HepG2 (cell line): ENCODE results near the gene ZIM2. TPM values are rescaled to one million over a fixed set of nuclear protein-coding genes. Genes with fewer than 3 reads are reported as not detected.

Experiments
- HDAC6 ChIP-seq: fragments of 200-600 bp; sonication (generic); IDR thresholded peaks from 2 replicates; pipeline ENCODE4 v1.7.0; 2017; ENCODE audit warnings: mild to moderate bottlenecking, antibody characterized with exemption, low read length, low read depth
- HNF1B ChIP-seq: sonication (generic); formaldehyde crosslinking; IDR thresholded peaks from 2 replicates; pipeline ENCODE4 v1.5.1; 2020; ENCODE audit warnings: mild to moderate bottlenecking, moderate library complexity, missing genetic modification reagents
- JARID2 ChIP-seq: sonication (generic); formaldehyde crosslinking; IDR thresholded peaks from 2 replicates; pipeline ENCODE4 v1.8.1; 2023; ENCODE audit warnings: missing genetic modification reagents, inconsistent platforms; ENCODE audit not compliant: insufficient replicate concordance
- KDM3A ChIP-seq: IDR thresholded peaks from 2 replicates; pipeline ENCODE4 v1.6.1; 2018; ENCODE audit warnings: low read depth, missing compliant biosample characterization
- MLLT10 ChIP-seq: sonication (generic); formaldehyde crosslinking; IDR thresholded peaks from 2 replicates; pipeline ENCODE4 v1.4.0; 2020; ENCODE audit warnings: missing genetic modification reagents
- MTERF4 ChIP-seq: sonication (generic); formaldehyde crosslinking; IDR thresholded peaks from 2 replicates; pipeline ENCODE4 v1.8.0; 2023; ENCODE audit warnings: mild to moderate bottlenecking, missing genetic modification reagents
- PHF20 ChIP-seq: sonication (generic); formaldehyde crosslinking; IDR thresholded peaks from 2 replicates; pipeline ENCODE4 v1.5.0; 2020; ENCODE audit warnings: mild to moderate bottlenecking, missing genetic modification reagents
- PTBP1 ChIP-seq: fragments of 200-400 bp; formaldehyde crosslinking; IDR thresholded peaks from 2 replicates; pipeline ENCODE4 v1.6.1; 2018; ENCODE audit warnings: low read length, low read depth; ENCODE audit not compliant: poor library complexity, severe bottlenecking
- REPIN1 ChIP-seq: sonication (generic); formaldehyde crosslinking; IDR thresholded peaks from 2 replicates; pipeline ENCODE4 v1.8.0; 2022; ENCODE audit warnings: missing genetic modification reagents, low read depth, mild to moderate bottlenecking, borderline replicate concordance
- SNAPC5 ChIP-seq: sonication (generic); formaldehyde crosslinking; IDR thresholded peaks from 2 replicates; pipeline ENCODE4 v1.8.1; 2023; ENCODE audit warnings: mild to moderate bottlenecking, missing genetic modification reagents, borderline replicate concordance
- SUZ12 ChIP-seq: fragments of 150-350 bp; IDR thresholded peaks from 2 replicates; pipeline ENCODE4 v1.6.1; 2014; ENCODE audit warnings: low read depth, low read length
- TAF1 ChIP-seq: sonication (generic); formaldehyde crosslinking; IDR thresholded peaks from 2 replicates; pipeline ENCODE4 v1.4.0; 2020; ENCODE audit warnings: missing genetic modification reagents
- ZNF274 ChIP-seq: sonication (generic); formaldehyde crosslinking; IDR thresholded peaks from 2 replicates; pipeline ENCODE4 v1.5.1; 2020; ENCODE audit warnings: mild to moderate bottlenecking, missing genetic modification reagents
- ZNF580 ChIP-seq: IDR thresholded peaks from 2 replicates; pipeline ENCODE4 v1.6.1; 2016; ENCODE audit warnings: low read depth, borderline replicate concordance
- ZNF770 ChIP-seq: sonication (generic); formaldehyde crosslinking; IDR thresholded peaks from 2 replicates; pipeline ENCODE4 v1.5.0; 2020; ENCODE audit warnings: mild to moderate bottlenecking, missing genetic modification reagents
- polyA plus RNA-seq, 8 experiments: library from polyadenylated mRNA; depleted of rRNA in 3 of 8; stranded (reverse) in 7 of 8; unstranded in 1 of 8; fragments of >200 nt; fragmentation: Illumina TruSeq in 4 of 8; extraction: Trizol in 4 of 8; gene quantifications; 2 replicates each; pipeline versions ENCODE4 v1.2.1 to v1.2.3, GENCODE V29; 2011 to 2016; ENCODE audit warnings: low read depth in 4 of 8, missing spikeins in 1 of 8, mixed read lengths in 1 of 8; ENCODE audit not compliant: insufficient read depth in 1 of 8
- total RNA-seq, 5 experiments: library from RNA; depleted of rRNA; stranded (reverse); fragments of >200 nt; fragmentation: Illumina TruSeq; extraction: Trizol; gene quantifications; 2 replicates each; pipeline ENCODE4 v1.2.3, GENCODE V29; 2016; ENCODE audit warnings: low read depth in 1 of 5
- TF ChIP-seq, protein P1 (sequence below): sonication (generic); formaldehyde crosslinking; IDR thresholded peaks from 2 replicates; pipeline ENCODE4 v1.4.0; 2020; ENCODE audit warnings: mild to moderate bottlenecking, missing genetic modification reagents, borderline replicate concordance
- TF ChIP-seq, protein P2 (sequence below): sonication (generic); formaldehyde crosslinking; IDR thresholded peaks from 2 replicates; pipeline ENCODE4 v1.8.1; 2023; ENCODE audit warnings: missing genetic modification reagents, mild to moderate bottlenecking, borderline replicate concordance

ZIM2 gene
- total and polyA plus RNA-seq, 2 of the 13 experiments (the other 11 are each of a cell fraction or from before 2014, with no cell fraction given) = 7.2 to 10.3 TPM

GRCh38 chr19:56840451-56841192 lies at the start of gene ZIM2, which contains the start of gene PEG3 (continued):
- TF ChIP-seq ZNF770 (CRISPR knock-in tag) (no peak), ZNF274 (no peak), ZNF580 (no peak), SNAPC5 (CRISPR knock-in tag) (no peak), JARID2 (no peak), TAF1 (CRISPR knock-in tag) (peak; percentile 93; the same call in 1 of the 2 replicates), HNF1B (CRISPR knock-in tag) (no peak), REPIN1 (peak; percentile 12; the same call in 1 of the 2 replicates), HDAC6 (no peak), PHF20 (CRISPR knock-in tag) (no peak), MLLT10 (CRISPR knock-in tag) (no peak), SUZ12 (no peak), KDM3A (CRISPR knock-in tag) (no peak), MTERF4 (CRISPR knock-in tag) (0 out of 2 replicates have a peak, but pooled peaks have one; percentile 74), PTBP1 (no peak)
- TF ChIP-seq, protein P1, sequence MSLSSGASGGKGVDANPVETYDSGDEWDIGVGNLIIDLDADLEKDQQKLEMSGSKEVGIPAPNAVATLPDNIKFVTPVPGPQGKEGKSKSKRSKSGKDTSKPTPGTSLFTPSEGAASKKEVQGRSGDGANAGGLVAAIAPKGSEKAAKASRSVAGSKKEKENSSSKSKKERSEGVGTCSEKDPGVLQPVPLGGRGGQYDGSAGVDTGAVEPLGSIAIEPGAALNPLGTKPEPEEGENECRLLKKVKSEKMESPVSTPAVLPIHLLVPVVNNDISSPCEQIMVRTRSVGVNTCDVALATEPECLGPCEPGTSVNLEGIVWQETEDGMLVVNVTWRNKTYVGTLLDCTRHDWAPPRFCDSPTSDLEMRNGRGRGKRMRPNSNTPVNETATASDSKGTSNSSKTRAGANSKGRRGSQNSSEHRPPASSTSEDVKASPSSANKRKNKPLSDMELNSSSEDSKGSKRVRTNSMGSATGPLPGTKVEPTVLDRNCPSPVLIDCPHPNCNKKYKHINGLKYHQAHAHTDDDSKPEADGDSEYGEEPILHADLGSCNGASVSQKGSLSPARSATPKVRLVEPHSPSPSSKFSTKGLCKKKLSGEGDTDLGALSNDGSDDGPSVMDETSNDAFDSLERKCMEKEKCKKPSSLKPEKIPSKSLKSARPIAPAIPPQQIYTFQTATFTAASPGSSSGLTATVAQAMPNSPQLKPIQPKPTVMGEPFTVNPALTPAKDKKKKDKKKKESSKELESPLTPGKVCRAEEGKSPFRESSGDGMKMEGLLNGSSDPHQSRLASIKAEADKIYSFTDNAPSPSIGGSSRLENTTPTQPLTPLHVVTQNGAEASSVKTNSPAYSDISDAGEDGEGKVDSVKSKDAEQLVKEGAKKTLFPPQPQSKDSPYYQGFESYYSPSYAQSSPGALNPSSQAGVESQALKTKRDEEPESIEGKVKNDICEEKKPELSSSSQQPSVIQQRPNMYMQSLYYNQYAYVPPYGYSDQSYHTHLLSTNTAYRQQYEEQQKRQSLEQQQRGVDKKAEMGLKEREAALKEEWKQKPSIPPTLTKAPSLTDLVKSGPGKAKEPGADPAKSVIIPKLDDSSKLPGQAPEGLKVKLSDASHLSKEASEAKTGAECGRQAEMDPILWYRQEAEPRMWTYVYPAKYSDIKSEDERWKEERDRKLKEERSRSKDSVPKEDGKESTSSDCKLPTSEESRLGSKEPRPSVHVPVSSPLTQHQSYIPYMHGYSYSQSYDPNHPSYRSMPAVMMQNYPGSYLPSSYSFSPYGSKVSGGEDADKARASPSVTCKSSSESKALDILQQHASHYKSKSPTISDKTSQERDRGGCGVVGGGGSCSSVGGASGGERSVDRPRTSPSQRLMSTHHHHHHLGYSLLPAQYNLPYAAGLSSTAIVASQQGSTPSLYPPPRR = no peak; the same call in 1 of the 2 replicates
- TF ChIP-seq, protein P2, sequence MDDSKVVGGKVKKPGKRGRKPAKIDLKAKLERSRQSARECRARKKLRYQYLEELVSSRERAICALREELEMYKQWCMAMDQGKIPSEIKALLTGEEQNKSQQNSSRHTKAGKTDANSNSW = no peak
